B cell (primary cell): ENCODE data around the gene RIIAD1. TPM values are rescaled to one million over a fixed set of nuclear protein-coding genes. Genes with fewer than 3 reads are reported as not detected.

Experiments used
- ATAC-seq: fragments of 200-7000 bp; cut with Tn5 transposase; one replicate; pipeline ENCODE4 v1.10.0; 2021; ENCODE audit warnings: low read depth, mild to moderate bottlenecking, moderate number of reproducible peaks, moderate library complexity
- CTCF ChIA-PET: fragments of 350-600 bp; sonication (Branson Sonifier 250); formaldehyde crosslinking; loops from one replicate; lab custom pipeline; 2021; ENCODE audit warnings: antibody characterized with exemption, inconsistent platforms; lab: Charles Lee
- POLR2A ChIA-PET: fragments of 350-600 bp; sonication (Branson Sonifier 250); formaldehyde crosslinking; loops from one replicate; lab custom pipeline; 2021; ENCODE audit warnings: antibody characterized with exemption; lab: Charles Lee
- DNase-seq: peaks from one replicate; pipeline ENCODE4 v3.0.0; 2013
- H2AFZ ChIP-seq: 2 replicates; pipeline ENCODE4 v1.6.1; 2012; ENCODE audit warnings: mild to moderate bottlenecking, low read depth, low read length; ENCODE audit not compliant: insufficient read depth, poor library complexity, severe bottlenecking
- H3K27ac ChIP-seq, 2 donors: 1 replicate in 1 of 2; 2 replicates in 1 of 2; pipeline ENCODE4 v1.5.1; 2012 to 2013; ENCODE audit warnings: low read length in 2 of 2, mild to moderate bottlenecking in 2 of 2, moderate library complexity in 1 of 2
- H3K27me3 ChIP-seq, 4 experiments: fragments of 200-600 bp in 1 of 4; sonication (generic) in 1 of 4; replicated peaks in 1 of 4; 1 replicate in 2 of 4; 2 replicates in 2 of 4; pipeline versions ENCODE4 v1.6.1 to v1.7.0; 2013 to 2016; ENCODE audit warnings: low read length in 3 of 4, mild to moderate bottlenecking in 2 of 4, mixed read lengths in 1 of 4, moderate library complexity in 1 of 4; ENCODE audit not compliant: insufficient read depth in 4 of 4, control insufficient read depth in 3 of 4; ENCODE audit errors: control extremely low read depth in 1 of 4
- H3K36me3 ChIP-seq, 2 experiments: replicated peaks in 1 of 2; 1 replicate in 1 of 2; 2 replicates in 1 of 2; pipeline versions ENCODE4 v1.6.1 to v1.7.1; 2013; ENCODE audit warnings: low read length in 1 of 2; ENCODE audit not compliant: insufficient read depth in 2 of 2, control insufficient read depth in 1 of 2; ENCODE audit errors: control extremely low read depth in 1 of 2, extremely low read depth in 1 of 2
- H3K4me1 ChIP-seq, 2 donors: fragments of 200-600 bp in 1 of 2; sonication (generic) in 1 of 2; 1 replicate in 1 of 2; 2 replicates in 1 of 2; pipeline versions ENCODE4 v1.5.1 to v1.6.1; 2013 to 2017; ENCODE audit warnings: low read length in 2 of 2; ENCODE audit not compliant: control insufficient read depth in 2 of 2, insufficient read depth in 2 of 2
- H3K4me2 ChIP-seq: replicated peaks from 2 replicates; pipeline ENCODE3; 2012; ENCODE audit warnings: mild to moderate bottlenecking, low read depth, low read length; ENCODE audit not compliant: poor library complexity, severe bottlenecking
- H3K4me3 ChIP-seq, 5 experiments: fragments of 200-600 bp in 1 of 5; sonication (generic) in 1 of 5; 1 replicate in 3 of 5; 2 replicates in 2 of 5; pipeline versions ENCODE4 v1.5.1 to v1.7.0; 2011 to 2016; ENCODE audit warnings: low read length in 4 of 5, mild to moderate bottlenecking in 4 of 5, low read depth in 2 of 5, control low read depth in 1 of 5, moderate library complexity in 1 of 5; ENCODE audit not compliant: insufficient read depth in 1 of 5; ENCODE audit errors: control extremely low read depth in 1 of 5, extremely low read depth in 1 of 5
- H3K79me2 ChIP-seq: fragments of 200-600 bp; sonication (generic); one replicate; pipeline ENCODE4 v1.6.0; 2016; ENCODE audit warnings: low read length; ENCODE audit not compliant: control insufficient read depth, insufficient read depth
- H3K9ac ChIP-seq: fragments of 200-600 bp; sonication (generic); 2 replicates; pipeline ENCODE4 v1.6.1; 2017; ENCODE audit warnings: mild to moderate bottlenecking, low read length, moderate library complexity
- H3K9me3 ChIP-seq, 3 donors: one replicate each; pipeline versions ENCODE4 v1.6.1 to v1.7.1; 2013; ENCODE audit warnings: low read length in 2 of 3; ENCODE audit not compliant: control insufficient read depth in 2 of 3, insufficient read depth in 1 of 3; ENCODE audit errors: control extremely low read depth in 1 of 3
- H4K20me1 ChIP-seq: 2 replicates; pipeline ENCODE4 v1.6.0; 2012; ENCODE audit warnings: mild to moderate bottlenecking, low read length; ENCODE audit not compliant: insufficient read depth, control insufficient read depth, poor library complexity, severe bottlenecking
- H3K27ac Mint-ChIP-seq: one replicate; pipeline ENCODE4 v1.8.0; 2021; ENCODE audit warnings: mixed read lengths
- H3K27me3 Mint-ChIP-seq: one replicate; pipeline ENCODE4 v1.8.0; 2021; ENCODE audit warnings: mixed read lengths
- H3K4me1 Mint-ChIP-seq: one replicate; pipeline ENCODE4 v1.8.0; 2021; ENCODE audit warnings: mixed read lengths
- H3K4me3 Mint-ChIP-seq: one replicate; pipeline ENCODE4 v1.8.0; 2021; ENCODE audit warnings: mixed read lengths
- H3K9me3 Mint-ChIP-seq: one replicate; pipeline ENCODE4 v1.8.0; 2022; ENCODE audit warnings: mixed read lengths; ENCODE audit not compliant: insufficient read depth
- CTCF ChIP-seq: fragments of 200-600 bp; IDR thresholded peaks from one replicate; pipeline ENCODE4 v1.8.0; 2022; ENCODE audit warnings: antibody characterized with exemption, mild to moderate bottlenecking
- EZH2 ChIP-seq: IDR thresholded peaks from 2 replicates; pipeline ENCODE4 v1.6.1; 2012; ENCODE audit warnings: borderline replicate concordance, low read depth, mild to moderate bottlenecking, moderate library complexity, low read length; ENCODE audit not compliant: insufficient read depth, poor library complexity, severe bottlenecking
- WGBS: methylation state at CpG from one replicate; pipeline ENCODE4 v1.1.5; 2013; ENCODE audit warnings: missing lambda C conversion rate; ENCODE audit not compliant: insufficient coverage; 5-methylcytosine and 5-hydroxymethylcytosine counted together
- intact Hi-C: fragments of 100-400 bp; cut with micrococcal nuclease; formaldehyde crosslinking; loops from one replicate; pipeline ENCODE4 v1.10.0; 2022
- polyA plus RNA-seq: library from polyadenylated mRNA; depleted of rRNA; stranded (reverse); fragments of >200 nt; gene quantifications from 2 replicates; pipeline ENCODE4 v1.2.3, GENCODE V29; 2012
- total RNA-seq, 2 donors: library from RNA; stranded (reverse); fragments of 120-200 nt in 1 of 2; gene quantifications; 1 replicate in 1 of 2; 2 replicates in 1 of 2; pipeline versions ENCODE4 v1.2.3 to v1.2.4, GENCODE V29; 2013 to 2022

The RIIAD1 gene
- total and polyA plus RNA-seq, 2 donors (not counting 1 experiment from before 2014, with no cell fraction given): not detected

GRCh38 chr1:151716405-151716762 is 4.9 kb upstream of the RIIAD1 start:
- H3K4me1 Mint-ChIP-seq: peaks cover 23% of the 10 kb centered on the region
- Histone ChIP-seq H3K4me2 (no peak overlapping the region), H3K27ac (no peak overlapping the region), H3K79me2 (no peaks in the 10 kb centered on the region), H3K4me3 (no peak overlapping the region), H4K20me1 (no peaks in the 10 kb centered on the region), H3K9me3 (peaks cover 0 to 10% (median 0%) of the 10 kb centered on the region in 3 donors), H3K36me3 (no peaks in the 10 kb centered on the region), H3K9ac (no peak overlapping the region), H2AFZ (no peak overlapping the region), H3K4me1 (peaks cover 14 to 19% of the 10 kb centered on the region in 2 donors), H3K27me3 (peaks cover 0 to 46% (median 20%) of the 10 kb centered on the region in 4 experiments)
- ATAC-seq (no peak), DNase-seq (no peak)
- H3K4me3 Mint-ChIP-seq: no peak overlapping the region
- intact Hi-C loops: no loop called here
- POLR2A ChIA-PET: no interaction called here
- H3K27ac Mint-ChIP-seq: no peak overlapping the region
- CTCF ChIA-PET: no interaction called here
- no peak for TF ChIP-seq EZH2
- no peak for TF ChIP-seq CTCF
- no peaks in the 10 kb centered on the region for H3K9me3 Mint-ChIP-seq
- 17% methylated on average over 2 of the region's 11 CpGs for WGBS
- peaks cover 72% of the 10 kb centered on the region for H3K27me3 Mint-ChIP-seq

GRCh38 chr1:151716771-151717631 is 4.3 kb upstream of the RIIAD1 start, which contains the start of gene CELF3:
CELF3 (minus strand) TSS chr1:151716803; CDS start chr1:151716020, 783 bp downstream.
- ATAC-seq: no peak
- Histone ChIP-seq H3K9ac (no peak within 1 kb of the TSS), H4K20me1 (no peaks in the 10 kb centered on the region), H3K36me3 (no peaks in the 10 kb centered on the region), H3K9me3 (peaks cover 0 to 10% (median 0%) of the 10 kb centered on the region in 3 donors), H3K27ac (no peak within 1 kb of the TSS), H3K4me3 (no peak within 1 kb of the TSS), H3K4me2 (peak within 1 kb of the TSS; percentile 23), H3K27me3 (peaks cover 0 to 51% (median 22%) of the 10 kb centered on the region in 4 experiments), H3K79me2 (no peaks in the 10 kb centered on the region), H3K4me1 (peaks cover 19 to 25% of the 10 kb centered on the region in 2 donors), H2AFZ (no peak within 1 kb of the TSS)
- WGBS: 18% methylated on average over 21 of the region's 27 CpGs
- Mint-ChIP-seq H3K4me3 (peak within 1 kb of the TSS; percentile 1), H3K9me3 (no peaks in the 10 kb centered on the region), H3K27me3 (peaks cover 69% of the 10 kb centered on the region), H3K4me1 (peaks cover 29% of the 10 kb centered on the region), H3K27ac (no peak within 1 kb of the TSS)
- TF ChIP-seq EZH2: peak; percentile 64
- no peak for TF ChIP-seq CTCF
- CTCF ChIA-PET: interaction anchor here (0.8 kb wide), 1 partner anchor 18 kb away, joined by 3 read pairs; no protein-coding TSS in a partner anchor
- POLR2A ChIA-PET: interaction anchor here (1.2 kb wide), 1 partner anchor 19 kb away, joined by 3 read pairs; no protein-coding TSS in a partner anchor
- peak; percentile 48 for DNase-seq
- intact Hi-C loops: no loop called here
